Endodermal cell (in vitro differentiated cells): ENCODE measurements around the gene TBC1D24. TPM values are rescaled to one million over a fixed set of nuclear protein-coding genes. Genes with fewer than 3 reads are reported as not detected.

Experiments
- DNase-seq: peaks from one replicate; pipeline ENCODE4 v3.0.0-alpha.2; 2017
- H3K27ac ChIP-seq: 2 replicates; pipeline ENCODE4 v1.5.1; 2013; ENCODE audit warnings: mild to moderate bottlenecking, low read depth, low read length, moderate library complexity
- H3K27me3 ChIP-seq: 2 replicates; pipeline ENCODE4 v1.6.1; 2013; ENCODE audit warnings: mild to moderate bottlenecking, low read length, moderate library complexity; ENCODE audit not compliant: insufficient read depth, control insufficient read depth, poor library complexity, severe bottlenecking
- H3K36me3 ChIP-seq: 2 replicates; pipeline ENCODE4 v1.7.0; 2013; ENCODE audit warnings: mild to moderate bottlenecking, low read length, moderate library complexity; ENCODE audit not compliant: control insufficient read depth, insufficient read depth
- H3K4me1 ChIP-seq: one replicate; pipeline ENCODE4 v1.7.0; 2013; ENCODE audit warnings: low read length; ENCODE audit not compliant: control insufficient read depth, insufficient read depth
- H3K4me3 ChIP-seq: 2 replicates; pipeline ENCODE4 v1.5.1; 2013; ENCODE audit warnings: mild to moderate bottlenecking, low read length, moderate library complexity
- H3K9ac ChIP-seq: 2 replicates; pipeline ENCODE4 v1.6.1; 2013; ENCODE audit warnings: mild to moderate bottlenecking, low read length, moderate library complexity; ENCODE audit not compliant: poor library complexity, severe bottlenecking; ENCODE audit errors: extremely low read depth
- H3K9me3 ChIP-seq: 2 replicates; pipeline ENCODE4 v1.6.1; 2013; ENCODE audit warnings: mild to moderate bottlenecking, low read length, moderate library complexity; ENCODE audit not compliant: control insufficient read depth
- H3K27ac Mint-ChIP-seq: 2 replicates; pipeline ENCODE4 v1.8.0; 2020; ENCODE audit warnings: mixed read lengths
- H3K27me3 Mint-ChIP-seq: 2 replicates; pipeline ENCODE4 v1.8.0; 2021; ENCODE audit warnings: mild to moderate bottlenecking, mixed read lengths; ENCODE audit not compliant: insufficient read depth
- H3K36me3 Mint-ChIP-seq: 2 replicates; pipeline ENCODE4 v1.8.0; 2020; ENCODE audit warnings: low read depth, mixed read lengths
- H3K4me1 Mint-ChIP-seq: 2 replicates; pipeline ENCODE4 v1.8.0; 2020; ENCODE audit warnings: mixed read lengths
- H3K4me3 Mint-ChIP-seq: 2 replicates; pipeline ENCODE4 v1.8.0; 2020; ENCODE audit warnings: mild to moderate bottlenecking, moderate library complexity, mixed read lengths
- H3K9me3 Mint-ChIP-seq: 2 replicates; pipeline ENCODE4 v1.8.0; 2020; ENCODE audit warnings: mild to moderate bottlenecking, mixed read lengths
- WGBS, 2 experiments: methylation state at CpG; one replicate each; pipeline versions ENCODE4 v1.1.5 to v1.1.7; 2013; ENCODE audit warnings: missing lambda C conversion rate in 2 of 2, mixed read lengths in 1 of 2; ENCODE audit not compliant: insufficient coverage in 1 of 2, insufficient read length in 1 of 2; 5-methylcytosine and 5-hydroxymethylcytosine counted together
- total RNA-seq, 2 donors: library from RNA; stranded (reverse); fragmentation: NEBNext Ultra II Directional in 1 of 2; extraction: Animal tissue kit (Norgen Biotek cat#: 25700) in 1 of 2; gene quantifications; 2 replicates in 1 of 2; 3 replicates in 1 of 2; pipeline ENCODE4 v1.2.1, GENCODE V29; 2021
- TF ChIP-seq, protein P1 (sequence below): fragments of 200-600 bp; sonication (generic); conservative IDR thresholded peaks from 2 replicates; pipeline ENCODE4 v1.5.0; 2021; ENCODE audit warnings: antibody characterized with exemption, mild to moderate bottlenecking

The TBC1D24 gene
- total RNA-seq, 2 donors from 2014 or later: 15.7 to 19.4 TPM

DNA sequence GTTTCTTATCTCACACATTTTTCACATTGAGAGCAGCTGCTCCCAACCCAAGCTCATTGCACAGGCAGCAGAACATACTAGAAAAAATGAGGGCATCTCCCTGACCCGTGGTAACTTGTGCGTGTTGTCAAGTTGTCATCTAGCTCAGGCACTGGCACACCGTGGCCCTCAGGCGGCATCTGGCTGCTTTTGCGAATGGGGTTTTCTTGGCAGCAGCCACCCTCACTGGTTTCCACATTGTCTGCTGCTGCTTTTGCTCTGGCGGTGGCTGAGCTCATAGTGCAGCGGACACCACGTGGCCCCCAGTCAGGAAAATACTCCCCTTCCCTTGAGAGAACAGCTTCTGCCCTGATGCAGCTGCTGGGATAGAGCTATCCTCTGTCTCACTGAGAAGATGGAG lies 24.4 kb upstream of the TBC1D24 start:
- no peak overlapping the region for H3K4me3 Mint-ChIP-seq
- no peaks in the 10 kb centered on the region for H3K4me1 Mint-ChIP-seq
- TF ChIP-seq, protein P1, sequence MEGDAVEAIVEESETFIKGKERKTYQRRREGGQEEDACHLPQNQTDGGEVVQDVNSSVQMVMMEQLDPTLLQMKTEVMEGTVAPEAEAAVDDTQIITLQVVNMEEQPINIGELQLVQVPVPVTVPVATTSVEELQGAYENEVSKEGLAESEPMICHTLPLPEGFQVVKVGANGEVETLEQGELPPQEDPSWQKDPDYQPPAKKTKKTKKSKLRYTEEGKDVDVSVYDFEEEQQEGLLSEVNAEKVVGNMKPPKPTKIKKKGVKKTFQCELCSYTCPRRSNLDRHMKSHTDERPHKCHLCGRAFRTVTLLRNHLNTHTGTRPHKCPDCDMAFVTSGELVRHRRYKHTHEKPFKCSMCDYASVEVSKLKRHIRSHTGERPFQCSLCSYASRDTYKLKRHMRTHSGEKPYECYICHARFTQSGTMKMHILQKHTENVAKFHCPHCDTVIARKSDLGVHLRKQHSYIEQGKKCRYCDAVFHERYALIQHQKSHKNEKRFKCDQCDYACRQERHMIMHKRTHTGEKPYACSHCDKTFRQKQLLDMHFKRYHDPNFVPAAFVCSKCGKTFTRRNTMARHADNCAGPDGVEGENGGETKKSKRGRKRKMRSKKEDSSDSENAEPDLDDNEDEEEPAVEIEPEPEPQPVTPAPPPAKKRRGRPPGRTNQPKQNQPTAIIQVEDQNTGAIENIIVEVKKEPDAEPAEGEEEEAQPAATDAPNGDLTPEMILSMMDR: no peak
- no peak overlapping the region for H3K4me3 ChIP-seq
- H3K27me3 ChIP-seq: no peaks in the 10 kb centered on the region
- H3K9me3 Mint-ChIP-seq: no peaks in the 10 kb centered on the region
- H3K27ac ChIP-seq: no peak overlapping the region
- peaks cover 61% of the 10 kb centered on the region for H3K36me3 ChIP-seq
- H3K4me1 ChIP-seq: no peaks in the 10 kb centered on the region
- no peak for DNase-seq
- 97% methylated on average over 8 of the region's 8 CpGs for WGBS, 2 experiments
- H3K36me3 Mint-ChIP-seq: peaks cover 75% of the 10 kb centered on the region
- no peak overlapping the region for H3K9ac ChIP-seq
- H3K27ac Mint-ChIP-seq: no peak overlapping the region
- no peaks in the 10 kb centered on the region for H3K9me3 ChIP-seq
- H3K27me3 Mint-ChIP-seq: no peaks in the 10 kb centered on the region

DNA sequence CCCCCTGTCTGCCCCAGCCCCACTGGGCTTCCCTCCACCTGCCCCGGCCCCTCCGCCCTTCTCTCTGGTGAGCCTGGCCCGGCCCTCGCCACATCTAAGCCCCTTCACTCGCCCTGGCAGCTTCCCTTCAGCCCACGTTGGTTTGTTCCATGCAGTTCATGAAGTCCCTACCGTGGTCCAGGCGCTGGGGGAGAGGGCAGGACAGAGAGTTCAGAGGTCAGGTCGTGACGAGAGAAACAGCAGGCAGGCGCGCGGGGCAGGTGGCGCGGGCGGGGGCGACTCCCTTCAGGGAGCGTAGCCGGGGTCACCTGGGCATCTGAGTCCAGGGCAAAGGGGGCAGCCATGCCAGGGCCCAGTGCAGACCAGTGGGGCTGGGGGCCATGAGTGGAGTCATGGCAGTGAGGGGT lies 23.9 kb upstream of the TBC1D24 start:
- H3K27ac ChIP-seq: no peak overlapping the region
- H3K4me3 Mint-ChIP-seq: no peak overlapping the region
- H3K4me1 Mint-ChIP-seq: no peaks in the 10 kb centered on the region
- H3K4me1 ChIP-seq: no peaks in the 10 kb centered on the region
- 97 to 98% methylated on average over 7 to 19 of the region's 19 CpGs for WGBS, 2 experiments
- no peak for DNase-seq
- no peak overlapping the region for H3K9ac ChIP-seq
- no peaks in the 10 kb centered on the region for H3K27me3 ChIP-seq
- TF ChIP-seq, protein P1: no peak
- H3K27me3 Mint-ChIP-seq: no peaks in the 10 kb centered on the region
- H3K36me3 ChIP-seq: peaks cover 63% of the 10 kb centered on the region
- H3K4me3 ChIP-seq: no peak overlapping the region
- no peaks in the 10 kb centered on the region for H3K9me3 Mint-ChIP-seq
- H3K9me3 ChIP-seq: no peaks in the 10 kb centered on the region
- no peak overlapping the region for H3K27ac Mint-ChIP-seq
- peaks cover 74% of the 10 kb centered on the region for H3K36me3 Mint-ChIP-seq

DNA sequence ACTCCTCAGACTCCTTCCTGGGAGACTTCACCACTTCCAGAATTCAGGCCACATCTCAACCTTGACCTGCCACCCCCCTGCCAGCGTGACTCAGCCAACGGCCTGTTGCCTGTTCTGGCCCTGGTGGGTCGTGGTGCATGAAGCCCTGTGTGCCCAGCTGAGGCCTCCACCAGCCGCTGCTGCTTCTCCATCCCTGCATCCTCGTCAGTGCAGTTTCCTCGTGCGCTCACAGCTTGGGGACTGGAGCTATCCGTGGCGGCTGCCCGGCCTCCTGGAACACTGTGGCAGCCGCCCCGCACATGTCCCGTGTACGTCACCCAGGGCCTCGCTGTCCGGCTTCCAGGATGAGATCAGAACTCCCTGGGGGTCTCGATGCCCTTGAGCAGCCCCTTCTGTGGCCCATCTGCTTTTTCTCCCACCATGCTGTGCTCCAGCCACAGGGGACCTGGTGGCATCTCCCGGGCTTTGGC lies 23.0 kb upstream of the TBC1D24 start:
- Mint-ChIP-seq H3K36me3 (peaks cover 70% of the 10 kb centered on the region), H3K27ac (no peak overlapping the region), H3K27me3 (no peaks in the 10 kb centered on the region), H3K4me3 (no peak overlapping the region), H3K4me1 (no peaks in the 10 kb centered on the region), H3K9me3 (no peaks in the 10 kb centered on the region)
- no peak overlapping the region for H3K4me3 ChIP-seq
- no peaks in the 10 kb centered on the region for H3K4me1 ChIP-seq
- TF ChIP-seq, protein P1: no peak
- H3K9ac ChIP-seq: no peak overlapping the region
- H3K27me3 ChIP-seq: no peaks in the 10 kb centered on the region
- 95 to 96% methylated on average over 13 to 18 of the region's 18 CpGs for WGBS, 2 experiments
- H3K9me3 ChIP-seq: no peaks in the 10 kb centered on the region
- H3K27ac ChIP-seq: no peak overlapping the region
- no peak for DNase-seq
- peaks cover 63% of the 10 kb centered on the region for H3K36me3 ChIP-seq
